ENCODE results near the gene NRXN3. TPM values are rescaled to one million over a fixed set of nuclear protein-coding genes. Genes with fewer than 3 reads are reported as not detected.
"Not testable (repeated sequence)": the region's sequence is repeated elsewhere in the genome, so short reads cannot be mapped to it uniquely, and the experiment has no call there.

NRXN3 gene
- total and polyA plus RNA-seq, 4 donors: 1.5 to 16.6 (median 7.7) TPM

DNA sequence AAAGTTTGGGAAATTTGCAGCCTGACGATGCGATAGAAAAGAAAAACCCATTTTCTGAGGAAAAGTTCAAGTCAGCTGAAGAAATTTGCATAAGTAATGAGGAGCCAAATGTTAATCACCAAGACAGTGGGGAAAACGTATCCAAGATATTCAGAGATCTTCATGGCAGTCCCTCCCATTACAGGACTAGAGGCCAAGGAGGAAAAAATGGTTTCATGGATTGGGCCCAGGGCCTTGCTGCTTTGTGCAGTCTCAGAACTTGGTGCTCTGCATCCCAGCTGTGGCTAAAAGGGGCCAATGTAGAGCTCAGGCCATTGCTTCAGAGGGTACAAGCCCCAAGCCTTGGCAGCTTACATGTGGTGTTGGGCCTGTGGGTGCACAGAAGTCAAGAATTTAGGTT lies 403.6 kb downstream of the NRXN3 start:
- H3K36me3 ChIP-seq (ENCODE audit: control insufficient read depth in 1 of 2, insufficient read depth in 2 of 2, low read length in 1 of 2); H3K27ac ChIP-seq (ENCODE audit: low read depth in 1 of 2, low read length in 2 of 2); H3K9me3 ChIP-seq (ENCODE audit: control insufficient read depth, low read length); H3K4me1 ChIP-seq (ENCODE audit: control insufficient read depth in 1 of 2, insufficient read depth in 2 of 2, low read length in 2 of 2); intact Hi-C loops (cut with DNase I); ATAC-seq (ENCODE audit: low FRiP score); H3K4me3 ChIP-seq (ENCODE audit: low read length in 2 of 2); DNase-seq; H3K27me3 ChIP-seq (ENCODE audit: control insufficient read depth in 1 of 2, insufficient read depth in 2 of 2, low read length in 1 of 2): not testable (repeated sequence)
- WGBS, 2 donors: 87 to 94% methylated on average over 3 of the region's 3 CpGs

DNA sequence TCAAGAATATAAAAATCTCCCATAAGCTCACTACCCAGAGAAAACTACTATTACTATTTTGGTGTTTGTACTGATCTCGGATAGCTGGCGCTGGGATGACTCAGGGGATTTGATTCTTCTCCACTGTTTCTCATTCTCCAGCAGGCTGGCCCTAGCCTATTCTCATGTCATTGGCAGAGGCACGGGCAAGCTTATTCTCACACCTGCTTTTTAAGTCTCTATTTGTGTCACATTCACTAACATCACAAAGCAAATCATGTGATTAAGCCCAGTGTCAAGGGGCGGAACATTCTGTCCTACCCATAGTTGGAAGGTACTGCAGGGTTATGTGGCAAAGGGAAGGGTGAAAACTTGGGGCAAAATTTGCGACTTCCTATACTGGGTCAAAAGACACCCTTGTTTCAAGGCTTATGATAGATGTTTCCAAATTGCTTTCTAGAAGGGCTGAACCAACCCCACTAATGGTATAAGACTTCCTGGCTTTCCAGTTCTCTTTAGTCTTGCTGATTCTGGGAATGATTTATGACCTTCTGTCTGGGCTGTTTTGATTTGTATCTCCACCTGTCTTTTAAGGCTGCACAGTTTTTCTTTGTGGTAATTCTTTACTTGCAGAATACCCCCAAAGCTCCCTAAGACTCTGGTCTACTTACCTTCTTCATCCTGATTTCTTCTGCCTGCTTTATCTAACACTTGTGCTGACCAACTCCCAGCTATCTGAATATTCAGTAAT lies 406.4 kb downstream of the NRXN3 start:
- no peak for ATAC-seq (ENCODE audit: low FRiP score)
- no peak overlapping the region for H3K27ac ChIP-seq (ENCODE audit: low read depth in 1 of 2, low read length in 2 of 2)
- 66 to 72% methylated on average over 5 of the region's 5 CpGs for WGBS, 2 donors

DNA sequence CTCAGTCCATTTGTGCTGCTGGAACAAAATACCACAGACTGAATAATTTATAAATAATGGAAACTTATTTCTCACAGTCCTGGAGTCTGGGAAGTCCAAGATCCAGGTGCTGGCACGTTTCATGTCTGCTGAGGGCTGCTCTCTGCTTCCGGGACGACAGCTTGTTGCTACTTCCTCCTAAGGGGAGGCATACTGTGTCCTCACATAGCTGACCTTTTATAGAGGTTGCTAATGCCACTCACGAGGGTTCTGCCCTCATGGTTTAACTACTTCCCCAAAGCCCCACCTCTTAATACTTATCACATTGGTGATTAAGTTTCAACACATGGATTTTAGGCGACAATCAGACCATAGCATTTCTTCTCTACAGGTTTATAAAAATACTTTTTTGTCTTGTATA lies 411.1 kb downstream of the NRXN3 start:
- no peaks in the 10 kb centered on the region for H3K27me3 ChIP-seq (ENCODE audit: control insufficient read depth in 1 of 2, insufficient read depth in 2 of 2, low read length in 1 of 2)
- DNase-seq (no peak), ATAC-seq (ENCODE audit: low FRiP score) (no peak)
- WGBS, 2 donors: 39 to 44% methylated on average over 5 of the region's 5 CpGs
- intact Hi-C loops (cut with DNase I): no loop called here
- no peaks in the 10 kb centered on the region for H3K36me3 ChIP-seq (ENCODE audit: control insufficient read depth in 1 of 2, insufficient read depth in 2 of 2, low read length in 1 of 2)
- H3K27ac ChIP-seq (ENCODE audit: low read depth in 1 of 2, low read length in 2 of 2): no peak overlapping the region
- H3K4me1 ChIP-seq (ENCODE audit: control insufficient read depth in 1 of 2, insufficient read depth in 2 of 2, low read length in 2 of 2): no peaks in the 10 kb centered on the region
- H3K4me3 ChIP-seq (ENCODE audit: low read length in 2 of 2): no peak overlapping the region
- H3K9me3 ChIP-seq (ENCODE audit: control insufficient read depth, low read length): no peaks in the 10 kb centered on the region

More for the DNA sequence above, 406.4 kb downstream of the NRXN3 start:
- DNase-seq: no peak
- H3K27me3 ChIP-seq (ENCODE audit: control insufficient read depth in 1 of 2, insufficient read depth in 2 of 2, low read length in 1 of 2): no peaks in the 10 kb centered on the region
- intact Hi-C loops (cut with DNase I): no loop called here
- peaks cover 0 to 2% of the 10 kb centered on the region in 2 donors for H3K4me1 ChIP-seq (ENCODE audit: control insufficient read depth in 1 of 2, insufficient read depth in 2 of 2, low read length in 2 of 2)
- no peak overlapping the region for H3K4me3 ChIP-seq (ENCODE audit: low read length in 2 of 2)
- H3K36me3 ChIP-seq (ENCODE audit: control insufficient read depth in 1 of 2, insufficient read depth in 2 of 2, low read length in 1 of 2): no peaks in the 10 kb centered on the region
- peaks cover 4% of the 10 kb centered on the region for H3K9me3 ChIP-seq (ENCODE audit: control insufficient read depth, low read length)

DNA sequence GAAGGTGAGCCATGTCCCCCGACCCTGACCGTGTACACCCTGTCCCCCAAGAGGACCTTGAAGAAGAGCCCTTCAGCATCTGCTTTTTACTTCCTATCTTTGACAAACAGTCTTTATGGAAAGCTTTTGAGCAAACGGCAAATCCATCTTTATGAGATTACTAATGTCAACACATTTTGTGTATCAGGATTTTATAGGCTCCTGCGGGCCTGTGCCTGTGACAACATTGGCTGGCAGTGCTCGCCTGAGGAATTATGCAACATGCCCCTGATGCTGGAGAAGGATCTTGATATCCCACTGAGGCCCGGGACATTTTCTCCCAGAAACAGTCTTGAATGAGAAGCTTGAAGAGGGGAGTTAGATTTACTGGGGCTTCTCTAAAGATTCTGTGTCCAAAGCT lies 416.5 kb downstream of the NRXN3 start:
- intact Hi-C loops (cut with DNase I): no loop called here
- Histone ChIP-seq H3K36me3 (ENCODE audit: control insufficient read depth in 1 of 2, insufficient read depth in 2 of 2, low read length in 1 of 2) (no peaks in the 10 kb centered on the region), H3K4me3 (ENCODE audit: low read length in 2 of 2) (no peak overlapping the region), H3K27ac (ENCODE audit: low read depth in 1 of 2, low read length in 2 of 2) (no peak overlapping the region), H3K9me3 (ENCODE audit: control insufficient read depth, low read length) (peaks cover 1% of the 10 kb centered on the region), H3K27me3 (ENCODE audit: control insufficient read depth in 1 of 2, insufficient read depth in 2 of 2, low read length in 1 of 2) (no peaks in the 10 kb centered on the region), H3K4me1 (ENCODE audit: control insufficient read depth in 1 of 2, insufficient read depth in 2 of 2, low read length in 2 of 2) (no peaks in the 10 kb centered on the region)
- ATAC-seq (ENCODE audit: low FRiP score) (no peak), DNase-seq (no peak)
- WGBS, 2 donors: 58 to 65% methylated on average over 6 of the region's 6 CpGs

DNA sequence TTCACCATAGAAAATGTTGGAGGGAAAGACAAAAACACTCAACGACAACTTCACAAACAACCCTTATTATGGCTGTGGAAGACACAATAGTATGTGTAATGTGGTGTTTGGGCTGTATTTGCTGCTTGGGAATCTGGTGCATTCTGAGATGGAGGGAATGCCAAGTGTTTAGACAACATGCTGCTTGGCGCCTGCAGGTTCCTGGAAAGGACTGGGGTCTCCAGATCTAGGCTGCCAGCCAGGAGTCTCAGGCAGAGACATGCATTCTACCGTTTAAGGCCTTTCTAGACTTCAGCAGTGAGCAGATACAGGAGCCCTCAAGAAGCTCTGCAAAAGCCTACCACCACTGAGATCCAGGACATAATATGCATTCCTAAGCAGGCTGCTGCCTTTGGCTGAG lies 418.7 kb downstream of the NRXN3 start:
- intact Hi-C loops (cut with DNase I): no loop called here
- DNase-seq: no peak
- 52 to 61% methylated on average over 3 of the region's 3 CpGs for WGBS, 2 donors

DNA sequence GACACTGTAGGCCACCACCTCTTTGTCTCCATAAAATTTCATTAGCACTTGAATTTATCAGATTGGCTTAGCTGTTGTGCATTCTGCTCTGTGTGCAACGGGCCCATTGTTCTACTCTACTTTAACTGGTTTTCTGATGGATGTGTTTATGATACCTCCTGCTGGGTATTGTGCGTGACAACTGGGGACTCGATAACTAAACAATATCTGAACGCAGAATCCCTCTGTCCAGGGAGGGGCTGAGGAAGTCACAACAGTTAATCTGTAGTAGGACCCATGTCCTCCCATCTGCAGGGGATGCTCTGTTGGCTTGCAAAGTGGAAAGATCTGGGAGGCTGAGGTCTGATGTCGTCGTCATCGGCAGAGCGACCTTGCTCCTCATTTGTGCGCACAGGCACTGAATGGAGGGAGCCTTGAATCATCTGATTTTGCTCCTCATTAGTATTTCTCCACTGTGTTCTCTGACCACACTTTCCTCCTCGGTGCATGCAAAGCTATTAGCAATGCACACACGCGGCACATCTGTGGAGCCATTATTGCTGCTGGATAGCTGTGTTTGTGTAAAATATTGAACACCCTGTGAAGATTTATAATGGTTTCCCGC lies 422.5 kb downstream of the NRXN3 start:
- DNase-seq (no peak), ATAC-seq (ENCODE audit: low FRiP score) (no peak)
- no peak overlapping the region for H3K27ac ChIP-seq (ENCODE audit: low read depth in 1 of 2, low read length in 2 of 2)
- no peaks in the 10 kb centered on the region for H3K27me3 ChIP-seq (ENCODE audit: control insufficient read depth in 1 of 2, insufficient read depth in 2 of 2, low read length in 1 of 2)
- no peaks in the 10 kb centered on the region for H3K9me3 ChIP-seq (ENCODE audit: control insufficient read depth, low read length)
- H3K4me3 ChIP-seq (ENCODE audit: low read length in 2 of 2): no peak overlapping the region
- WGBS, 2 donors: 83 to 85% methylated on average over 13 of the region's 13 CpGs
- no peaks in the 10 kb centered on the region for H3K36me3 ChIP-seq (ENCODE audit: control insufficient read depth in 1 of 2, insufficient read depth in 2 of 2, low read length in 1 of 2)
- intact Hi-C loops (cut with DNase I): loop anchor here in 1 of 2 donors (10.0 kb wide), 1 partner anchor 148 kb away; no protein-coding TSS in a partner anchor
- H3K4me1 ChIP-seq (ENCODE audit: control insufficient read depth in 1 of 2, insufficient read depth in 2 of 2, low read length in 2 of 2): no peaks in the 10 kb centered on the region

More for the DNA sequence above, 418.7 kb downstream of the NRXN3 start:
- H3K9me3 ChIP-seq (ENCODE audit: control insufficient read depth, low read length): peaks cover 1% of the 10 kb centered on the region
- no peaks in the 10 kb centered on the region for H3K36me3 ChIP-seq (ENCODE audit: control insufficient read depth in 1 of 2, insufficient read depth in 2 of 2, low read length in 1 of 2)
- ATAC-seq (ENCODE audit: low FRiP score): no peak
- H3K4me1 ChIP-seq (ENCODE audit: control insufficient read depth in 1 of 2, insufficient read depth in 2 of 2, low read length in 2 of 2): no peaks in the 10 kb centered on the region
- no peak overlapping the region for H3K4me3 ChIP-seq (ENCODE audit: low read length in 2 of 2)
- no peaks in the 10 kb centered on the region for H3K27me3 ChIP-seq (ENCODE audit: control insufficient read depth in 1 of 2, insufficient read depth in 2 of 2, low read length in 1 of 2)
- H3K27ac ChIP-seq (ENCODE audit: low read depth in 1 of 2, low read length in 2 of 2): no peak overlapping the region

DNA sequence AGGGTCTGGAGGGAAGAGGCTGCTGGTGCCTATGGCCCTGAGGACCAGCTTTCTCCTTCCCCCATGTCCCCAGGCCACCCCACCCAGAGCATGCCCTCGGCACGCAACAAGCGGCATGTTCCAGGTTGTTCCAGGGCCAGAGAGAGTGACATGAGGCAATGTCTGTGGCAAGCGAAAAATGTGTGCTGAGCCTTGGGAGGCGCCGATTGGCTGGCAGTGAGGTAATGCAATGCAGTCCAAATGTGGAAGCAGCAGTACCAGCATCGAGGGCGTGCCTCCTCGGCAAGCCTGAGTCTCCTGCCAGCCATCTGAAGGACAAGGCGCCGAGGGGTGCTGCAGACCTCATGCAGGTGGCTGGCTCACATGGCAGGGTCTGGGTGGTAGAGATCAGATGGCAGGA lies 423.8 kb downstream of the NRXN3 start:
- ATAC-seq (ENCODE audit: low FRiP score): no peak
- DNase-seq: no peak
- H3K9me3 ChIP-seq (ENCODE audit: control insufficient read depth, low read length): no peaks in the 10 kb centered on the region
- H3K27me3 ChIP-seq (ENCODE audit: control insufficient read depth in 1 of 2, insufficient read depth in 2 of 2, low read length in 1 of 2): no peaks in the 10 kb centered on the region
- 85 to 89% methylated on average over 11 of the region's 11 CpGs for WGBS, 2 donors
- no peak overlapping the region for H3K4me3 ChIP-seq (ENCODE audit: low read length in 2 of 2)
- H3K4me1 ChIP-seq (ENCODE audit: control insufficient read depth in 1 of 2, insufficient read depth in 2 of 2, low read length in 2 of 2): no peaks in the 10 kb centered on the region
- intact Hi-C loops (cut with DNase I): loop anchor here in 1 of 2 donors (10.0 kb wide), 1 partner anchor 149 kb away; no protein-coding TSS in a partner anchor
- no peaks in the 10 kb centered on the region for H3K36me3 ChIP-seq (ENCODE audit: control insufficient read depth in 1 of 2, insufficient read depth in 2 of 2, low read length in 1 of 2)
- H3K27ac ChIP-seq (ENCODE audit: low read depth in 1 of 2, low read length in 2 of 2): no peak overlapping the region

DNA sequence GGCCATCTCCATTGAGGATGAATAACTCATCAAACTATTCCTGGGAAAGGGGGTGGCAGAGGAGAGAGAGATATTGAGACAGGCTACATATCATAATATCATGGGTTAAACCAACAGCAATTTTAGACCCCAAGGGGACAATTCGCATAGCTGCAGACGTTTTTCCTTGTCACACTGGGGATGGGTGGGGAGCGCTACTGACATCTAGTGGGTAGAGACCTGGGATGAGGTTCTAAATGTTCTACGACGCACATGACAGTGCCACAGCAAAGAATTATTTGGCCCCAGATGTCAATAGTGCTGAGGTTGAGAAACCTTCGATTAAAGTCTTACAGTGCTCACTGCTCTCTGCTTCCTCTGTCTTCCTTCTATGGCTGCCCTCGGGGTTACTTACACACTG lies 425.6 kb downstream of the NRXN3 start:
- DNase-seq: no peak
- 34 to 35% methylated on average over 7 of the region's 7 CpGs for WGBS, 2 donors
- intact Hi-C loops (cut with DNase I): loop anchor here in 1 of 2 donors (10.0 kb wide), 1 partner anchor 151 kb away; no protein-coding TSS in a partner anchor
- no peak overlapping the region for H3K27ac ChIP-seq (ENCODE audit: low read depth in 1 of 2, low read length in 2 of 2)
- no peaks in the 10 kb centered on the region for H3K36me3 ChIP-seq (ENCODE audit: control insufficient read depth in 1 of 2, insufficient read depth in 2 of 2, low read length in 1 of 2)
- no peak overlapping the region for H3K4me3 ChIP-seq (ENCODE audit: low read length in 2 of 2)
- no peaks in the 10 kb centered on the region for H3K4me1 ChIP-seq (ENCODE audit: control insufficient read depth in 1 of 2, insufficient read depth in 2 of 2, low read length in 2 of 2)
- H3K9me3 ChIP-seq (ENCODE audit: control insufficient read depth, low read length): no peaks in the 10 kb centered on the region
- H3K27me3 ChIP-seq (ENCODE audit: control insufficient read depth in 1 of 2, insufficient read depth in 2 of 2, low read length in 1 of 2): no peaks in the 10 kb centered on the region
- ATAC-seq (ENCODE audit: low FRiP score): no peak
